ENCODE data around the gene NDUFB7. TPM values are rescaled to one million over a fixed set of nuclear protein-coding genes. Genes with fewer than 3 reads are reported as not detected.
"Not testable (repeated sequence)": the region's sequence is repeated elsewhere in the genome, so short reads cannot be mapped to it uniquely, and the experiment has no call there.

Gene NDUFB7
- total RNA-seq, 2 experiments from 2014 or later, result 141 to 282 TPM

DNA sequence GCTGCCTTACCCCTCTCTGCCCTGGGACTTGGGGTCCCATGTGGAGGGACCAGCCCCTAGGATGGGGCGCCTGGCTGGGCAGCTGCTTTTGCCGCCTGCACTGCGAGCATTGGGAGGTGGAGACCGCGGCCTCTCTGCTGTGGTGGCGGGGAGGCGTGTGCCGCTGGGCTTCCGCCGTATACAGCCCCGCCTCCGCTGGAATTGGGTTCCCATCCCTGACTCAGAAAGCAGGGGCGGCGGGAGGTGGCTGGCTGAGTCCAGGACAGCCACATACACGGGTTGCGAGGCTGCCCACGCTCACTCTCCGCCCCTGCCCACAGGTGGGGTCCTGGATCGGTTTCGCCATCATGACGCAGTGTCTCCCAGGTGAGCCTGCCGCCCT lies 6.6 kb downstream of the NDUFB7 start:
- no peak for DNase-seq (ENCODE audit: low spot score)
- peaks cover 5% of the 10 kb centered on the region for H3K4me1 ChIP-seq (ENCODE audit: insufficient read depth, low read length, poor library complexity, severe bottlenecking)
- no peak overlapping the region for H3K4me2 ChIP-seq (ENCODE audit: low read length)
- ChIA-PET CTCF (ENCODE audit: unreplicated experiment) (no interaction called here), POLR2A (no interaction called here)
- H3K79me2 ChIP-seq (ENCODE audit: insufficient read depth, low read depth, low read length), result peaks cover 7% of the 10 kb centered on the region; the same call in 1 of the 2 replicates
- no peak overlapping the region for H3K4me3 ChIP-seq (ENCODE audit: low read depth, low read length, poor library complexity, severe bottlenecking)
- H2AFZ ChIP-seq (ENCODE audit: low read length), result no peak overlapping the region
- intact Hi-C loops (cut with micrococcal nuclease; ENCODE audit: unreplicated experiment), result no loop called here
- peaks cover 58% of the 10 kb centered on the region for H3K36me3 ChIP-seq (ENCODE audit: insufficient read depth, low read length)
- H3K9me2 ChIP-seq (ENCODE audit: insufficient read depth, low read length), result no peaks in the 10 kb centered on the region
- TF ChIP-seq, protein P1, sequence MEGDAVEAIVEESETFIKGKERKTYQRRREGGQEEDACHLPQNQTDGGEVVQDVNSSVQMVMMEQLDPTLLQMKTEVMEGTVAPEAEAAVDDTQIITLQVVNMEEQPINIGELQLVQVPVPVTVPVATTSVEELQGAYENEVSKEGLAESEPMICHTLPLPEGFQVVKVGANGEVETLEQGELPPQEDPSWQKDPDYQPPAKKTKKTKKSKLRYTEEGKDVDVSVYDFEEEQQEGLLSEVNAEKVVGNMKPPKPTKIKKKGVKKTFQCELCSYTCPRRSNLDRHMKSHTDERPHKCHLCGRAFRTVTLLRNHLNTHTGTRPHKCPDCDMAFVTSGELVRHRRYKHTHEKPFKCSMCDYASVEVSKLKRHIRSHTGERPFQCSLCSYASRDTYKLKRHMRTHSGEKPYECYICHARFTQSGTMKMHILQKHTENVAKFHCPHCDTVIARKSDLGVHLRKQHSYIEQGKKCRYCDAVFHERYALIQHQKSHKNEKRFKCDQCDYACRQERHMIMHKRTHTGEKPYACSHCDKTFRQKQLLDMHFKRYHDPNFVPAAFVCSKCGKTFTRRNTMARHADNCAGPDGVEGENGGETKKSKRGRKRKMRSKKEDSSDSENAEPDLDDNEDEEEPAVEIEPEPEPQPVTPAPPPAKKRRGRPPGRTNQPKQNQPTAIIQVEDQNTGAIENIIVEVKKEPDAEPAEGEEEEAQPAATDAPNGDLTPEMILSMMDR (conservative IDR thresholded peaks at IDR 0.05; ENCODE audit: low read length), result no peak
- TF ChIP-seq EZH2phosphoT487 (IDR thresholded peaks at IDR 0.05; ENCODE audit: borderline replicate concordance, low read depth, low read length), result no peak
- no peak overlapping the region for H3K27ac ChIP-seq (ENCODE audit: low read depth, low read length, poor library complexity, severe bottlenecking)
- BruUV-seq (replicated peaks), result no TSS peak
- no peaks in the 10 kb centered on the region for H4K20me1 ChIP-seq (ENCODE audit: insufficient read depth, low read length)
- H3K9me3 ChIP-seq (ENCODE audit: low read length), result no peaks in the 10 kb centered on the region

DNA sequence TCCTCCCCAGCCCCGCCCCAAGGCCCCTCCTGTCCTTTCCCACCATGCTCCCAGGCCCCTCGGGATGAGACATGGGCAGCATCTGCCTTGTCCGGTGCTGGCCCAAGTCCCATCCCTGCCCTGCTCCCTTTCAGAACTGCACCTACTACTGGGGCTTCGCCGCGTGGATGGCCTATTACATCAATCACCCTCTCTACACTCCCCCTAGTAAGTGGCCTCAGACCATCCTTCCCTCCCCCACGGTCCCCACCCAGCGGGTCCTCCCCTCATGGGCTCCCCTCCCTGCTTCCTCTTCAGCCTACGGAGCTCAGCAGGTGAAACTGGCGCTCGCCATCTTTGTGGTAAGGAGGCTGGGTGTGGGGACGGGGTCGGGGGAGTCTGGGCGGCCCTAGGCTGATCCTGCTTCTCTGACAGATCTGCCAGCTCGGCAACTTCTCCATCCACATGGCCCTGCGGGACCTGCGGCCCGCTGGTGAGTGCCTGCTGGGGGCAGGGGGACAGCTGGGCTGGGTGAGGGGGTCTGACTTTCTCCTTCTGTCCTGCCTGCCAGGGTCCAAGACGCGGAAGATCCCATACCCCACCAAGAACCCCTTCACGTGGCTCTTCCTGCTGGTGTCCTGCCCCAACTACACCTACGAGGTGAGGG lies 7.1 kb downstream of the NDUFB7 start:
- POLR2A ChIA-PET; H3K9me3 ChIP-seq (ENCODE audit: low read length); H3K4me2 ChIP-seq (ENCODE audit: low read length); H4K20me1 ChIP-seq (ENCODE audit: insufficient read depth, low read length); H3K4me1 ChIP-seq (ENCODE audit: insufficient read depth, low read length, poor library complexity, severe bottlenecking); H3K79me2 ChIP-seq (ENCODE audit: insufficient read depth, low read depth, low read length); BruUV-seq (replicated peaks); H2AFZ ChIP-seq (ENCODE audit: low read length); H3K27ac ChIP-seq (ENCODE audit: low read depth, low read length, poor library complexity, severe bottlenecking); CTCF ChIA-PET (ENCODE audit: unreplicated experiment); H3K4me3 ChIP-seq (ENCODE audit: low read depth, low read length, poor library complexity, severe bottlenecking); H3K9me2 ChIP-seq (ENCODE audit: insufficient read depth, low read length); intact Hi-C loops (cut with micrococcal nuclease; ENCODE audit: unreplicated experiment); DNase-seq (ENCODE audit: low spot score): not testable (repeated sequence)
- H3K36me3 ChIP-seq (ENCODE audit: insufficient read depth, low read length), result peaks cover 58% of the 10 kb centered on the region

DNA sequence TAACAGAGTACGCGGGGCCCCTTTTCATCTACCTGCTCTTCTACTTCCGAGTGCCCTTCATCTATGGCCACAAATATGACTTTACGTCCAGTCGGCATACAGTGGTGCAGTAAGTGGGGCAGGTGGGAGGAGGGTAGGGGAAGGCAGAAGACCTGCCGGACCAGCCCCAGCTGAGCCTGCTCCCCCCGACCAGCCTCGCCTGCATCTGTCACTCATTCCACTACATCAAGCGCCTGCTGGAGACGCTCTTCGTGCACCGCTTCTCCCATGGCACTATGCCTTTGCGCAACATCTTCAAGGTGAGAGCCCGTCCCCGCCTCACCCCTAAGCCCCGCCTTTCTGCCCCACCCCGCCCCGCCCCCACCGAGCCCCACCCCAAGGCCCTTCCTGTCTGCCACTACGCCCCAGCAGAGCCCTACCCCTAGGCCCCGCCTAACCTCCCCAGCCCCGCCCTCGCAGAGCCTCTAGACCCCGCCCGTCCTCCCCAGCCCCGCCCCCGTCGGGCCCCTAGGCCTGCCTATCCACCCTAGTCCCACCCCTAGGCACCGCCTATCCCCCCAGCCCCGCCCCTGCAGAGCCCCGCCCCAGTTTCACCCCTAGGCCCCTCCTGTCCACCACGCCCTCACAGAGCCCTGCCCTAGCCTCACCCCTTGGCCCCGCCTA lies 7.7 kb downstream of the NDUFB7 start:
- peak; percentile 90 for DNase-seq (ENCODE audit: low spot score)
- no TSS peak for BruUV-seq (replicated peaks)
- no peaks in the 10 kb centered on the region for H3K9me2 ChIP-seq (ENCODE audit: insufficient read depth, low read length)
- no peak overlapping the region for H3K27ac ChIP-seq (ENCODE audit: low read depth, low read length, poor library complexity, severe bottlenecking)
- CTCF ChIA-PET (ENCODE audit: unreplicated experiment), result no interaction called here
- peaks cover 12% of the 10 kb centered on the region; the same call in 1 of the 2 replicates for H3K79me2 ChIP-seq (ENCODE audit: insufficient read depth, low read depth, low read length)
- no peak overlapping the region for H3K4me3 ChIP-seq (ENCODE audit: low read depth, low read length, poor library complexity, severe bottlenecking)
- intact Hi-C loops (cut with micrococcal nuclease; ENCODE audit: unreplicated experiment), result no loop called here
- H3K36me3 ChIP-seq (ENCODE audit: insufficient read depth, low read length), result peaks cover 54% of the 10 kb centered on the region
- no peak overlapping the region for H2AFZ ChIP-seq (ENCODE audit: low read length)
- TF ChIP-seq, protein P1 (conservative IDR thresholded peaks at IDR 0.05; ENCODE audit: low read length), result no peak
- TF ChIP-seq EZH2phosphoT487 (IDR thresholded peaks at IDR 0.05; ENCODE audit: borderline replicate concordance, low read depth, low read length), result no peak
- H3K4me2 ChIP-seq (ENCODE audit: low read length), result no peak overlapping the region
- H4K20me1 ChIP-seq (ENCODE audit: insufficient read depth, low read length), result no peaks in the 10 kb centered on the region
- H3K4me1 ChIP-seq (ENCODE audit: insufficient read depth, low read length, poor library complexity, severe bottlenecking), result peaks cover 14% of the 10 kb centered on the region
- POLR2A ChIA-PET, result no interaction called here
- H3K9me3 ChIP-seq (ENCODE audit: low read length), result no peaks in the 10 kb centered on the region
